Measurements from ENCODE around the gene SPAG16. TPM values are rescaled to one million over a fixed set of nuclear protein-coding genes. Genes with fewer than 3 reads are reported as not detected.

The SPAG16 gene
- total and polyA plus RNA-seq, 3 experiments from 2014 or later: 7.7 to 15.3 (median 8.2) TPM

Other genes with a start within 250 kb of the SPAG16 start
- 10 to 100 TPM in 1 of 2 experiments, 1 to 10 TPM in 1; 8.9 to 10.0 TPM for gene IKZF2, start 132.9 kb upstream of the SPAG16 start, total RNA-seq
- 4.0 TPM for gene IKZF2, start 132.9 kb upstream of the SPAG16 start, polyA plus RNA-seq

All from CD8-positive, alpha-beta memory T cell (primary cell).